ENCODE measurements around the gene EGFLAM.

EGFLAM gene

DNA sequence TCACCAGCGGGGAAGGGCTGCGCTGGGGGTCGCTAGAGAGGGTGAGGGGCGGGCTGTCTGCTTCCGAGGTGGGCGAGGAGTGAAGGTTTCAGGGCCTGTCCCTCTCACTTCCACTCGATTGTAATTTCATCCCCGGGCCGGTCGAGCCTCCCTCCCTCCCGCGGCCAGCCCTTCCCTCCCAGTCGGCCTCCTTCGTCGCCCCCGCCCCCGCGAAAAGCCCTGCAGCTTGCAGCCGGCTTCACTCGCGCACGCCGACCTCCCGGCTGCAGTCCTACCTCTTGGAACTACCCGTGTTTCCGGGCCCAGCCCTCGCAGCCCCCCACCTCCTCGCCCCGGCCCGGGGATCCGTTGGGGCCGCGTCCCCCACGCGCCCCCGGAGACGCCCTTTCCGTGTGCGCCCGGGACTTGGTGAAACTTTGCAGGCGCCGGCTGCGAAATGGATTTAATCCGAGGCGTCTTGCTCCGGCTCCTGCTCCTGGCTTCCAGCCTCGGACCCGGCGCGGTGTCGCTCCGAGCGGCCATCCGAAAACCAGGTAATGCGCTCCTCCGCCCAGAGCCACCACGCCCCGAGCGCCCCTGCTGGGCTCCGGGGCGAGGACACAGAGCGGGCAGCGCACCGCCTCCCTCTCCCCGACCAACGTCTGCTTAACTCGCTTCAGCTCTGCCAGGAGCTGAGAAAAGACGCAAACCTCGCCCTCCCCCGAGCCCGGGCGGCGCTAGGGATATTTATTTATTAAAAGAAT, at the start of gene EGFLAM:
TSS of gene EGFLAM (plus strand) at position 241 of the 743 bp plus-strand sequence. CDS start at position 437, 196 bp downstream.
- in situ Hi-C loops (cut with MboI; ENCODE audit: low sequenced_read_pairs) = no loop called here

GRCh38 chr5:38208782-38209378, 49.5 kb upstream of the EGFLAM start:
- in situ Hi-C loops (cut with MboI; ENCODE audit: low sequenced_read_pairs) = no loop called here

DNA sequence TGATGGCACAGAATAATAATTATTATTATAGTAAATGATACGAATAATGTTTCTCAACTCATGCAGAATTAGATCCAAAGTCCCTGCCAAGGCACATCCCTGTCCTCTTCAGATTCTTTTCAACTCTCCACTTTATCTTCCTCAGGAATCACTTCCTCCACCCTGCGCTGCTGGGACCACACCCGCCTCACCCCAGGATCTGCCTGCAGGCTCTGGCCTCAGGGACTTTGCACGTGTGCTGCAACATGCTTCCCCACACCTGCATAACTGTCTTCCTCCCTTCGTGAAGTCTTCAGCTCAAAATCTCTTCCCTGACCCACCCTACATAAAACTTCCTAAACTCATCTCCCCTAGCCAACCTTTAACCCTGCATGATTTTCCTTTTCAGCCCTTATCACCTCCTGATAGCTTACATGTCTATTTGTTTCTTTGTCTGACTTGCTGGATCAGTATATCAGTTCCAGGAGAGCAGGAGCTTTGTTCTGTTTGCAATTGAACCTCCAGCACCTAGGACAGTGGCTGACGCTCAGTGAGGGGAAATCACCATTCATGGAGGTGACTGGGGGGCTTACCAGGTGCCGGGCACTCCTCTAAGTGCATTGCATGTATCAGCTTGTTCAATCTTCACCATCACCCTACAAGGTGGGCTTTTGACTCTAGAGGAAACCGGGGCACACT, 47.5 kb upstream of the EGFLAM start:
- in situ Hi-C loops (cut with MboI; ENCODE audit: low sequenced_read_pairs) = no loop called here

GRCh38 chr5:38211354-38211710, 47.0 kb upstream of the EGFLAM start:
- in situ Hi-C loops (cut with MboI; ENCODE audit: low sequenced_read_pairs) = no loop called here

GRCh38 chr5:38212307-38212706, 46.1 kb upstream of the EGFLAM start:
- in situ Hi-C loops (cut with MboI; ENCODE audit: low sequenced_read_pairs) = no loop called here

GRCh38 chr5:38226091-38226490, 32.3 kb upstream of the EGFLAM start:
- in situ Hi-C loops (cut with MboI; ENCODE audit: low sequenced_read_pairs) = no loop called here

DNA sequence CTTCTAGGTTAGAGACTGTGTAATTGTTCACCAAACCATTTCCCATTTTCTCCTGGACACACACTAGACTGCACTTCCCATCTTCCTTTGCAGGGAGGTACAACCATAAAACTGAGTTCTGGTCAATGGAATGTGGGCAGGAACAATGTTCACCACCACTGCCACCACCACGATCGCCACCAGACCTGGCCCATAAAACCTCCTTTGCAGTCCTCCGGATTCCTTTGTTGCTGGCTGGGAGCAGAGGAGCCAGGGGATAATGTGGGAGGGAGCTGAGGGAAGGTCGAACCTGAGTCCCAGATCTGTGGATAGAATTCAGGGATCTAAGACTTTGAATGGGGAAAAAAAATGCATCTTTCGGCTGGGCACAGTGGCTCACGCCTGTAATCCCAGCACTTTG, 29.4 kb upstream of the EGFLAM start:
- in situ Hi-C loops (cut with MboI; ENCODE audit: low sequenced_read_pairs) = no loop called here

- in situ Hi-C loops (cut with MboI; ENCODE audit: low sequenced_read_pairs) = no loop called here
These were observed 23.6 kb upstream of the EGFLAM start for GRCh38 chr5:38234737-38235136.

- in situ Hi-C loops (cut with MboI; ENCODE audit: low sequenced_read_pairs) = no loop called here
These were observed 20.7 kb upstream of the EGFLAM start for GRCh38 chr5:38237681-38238080.

DNA sequence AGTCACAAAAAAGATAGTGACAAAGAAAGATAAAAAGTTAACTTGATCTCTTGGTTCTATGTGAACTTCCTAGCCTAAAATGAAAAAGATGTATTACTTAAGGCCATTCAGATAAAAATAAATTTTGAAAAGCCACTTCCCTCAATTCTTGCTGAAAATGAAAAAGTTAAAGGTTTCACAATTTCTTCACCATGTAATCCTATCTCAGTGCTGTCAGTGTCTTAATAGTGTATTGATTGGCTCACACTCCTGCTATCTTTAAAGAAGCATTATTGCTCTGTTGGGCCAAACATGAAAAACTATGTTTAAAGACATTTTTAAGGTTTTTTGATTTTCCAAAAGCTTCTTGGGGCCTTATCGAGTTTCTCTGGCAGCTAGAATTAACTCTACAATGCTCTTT, 18.1 kb upstream of the EGFLAM start:
- in situ Hi-C loops (cut with MboI; ENCODE audit: low sequenced_read_pairs) = no loop called here

DNA sequence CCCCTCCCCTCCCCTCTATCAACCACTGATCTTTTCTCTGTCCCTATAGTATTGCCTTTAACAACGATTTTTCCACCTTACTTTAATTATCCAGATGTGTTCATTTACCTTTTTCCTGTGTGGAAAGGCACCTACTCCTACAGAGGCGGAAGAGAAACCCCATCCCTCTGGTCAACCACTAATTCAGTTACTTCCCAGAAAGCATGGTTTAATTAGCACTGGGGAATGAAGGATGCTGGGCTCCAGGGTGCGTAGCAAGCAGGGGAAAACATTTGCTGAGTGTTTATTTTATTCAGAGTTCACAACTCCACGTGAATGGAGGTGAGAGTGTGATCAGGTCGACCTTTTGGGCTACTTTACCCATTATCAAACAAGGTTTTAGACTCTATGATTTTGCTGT, 16.7 kb upstream of the EGFLAM start:
- in situ Hi-C loops (cut with MboI; ENCODE audit: low sequenced_read_pairs) = no loop called here

GRCh38 chr5:38245307-38245706, 13.1 kb upstream of the EGFLAM start:
- in situ Hi-C loops (cut with MboI; ENCODE audit: low sequenced_read_pairs) = no loop called here

- in situ Hi-C loops (cut with MboI; ENCODE audit: low sequenced_read_pairs) = no loop called here
These were observed 9.1 kb upstream of the EGFLAM start for GRCh38 chr5:38249301-38249700.

GRCh38 chr5:38249812-38250211, 8.5 kb upstream of the EGFLAM start:
- in situ Hi-C loops (cut with MboI; ENCODE audit: low sequenced_read_pairs) = no loop called here

DNA sequence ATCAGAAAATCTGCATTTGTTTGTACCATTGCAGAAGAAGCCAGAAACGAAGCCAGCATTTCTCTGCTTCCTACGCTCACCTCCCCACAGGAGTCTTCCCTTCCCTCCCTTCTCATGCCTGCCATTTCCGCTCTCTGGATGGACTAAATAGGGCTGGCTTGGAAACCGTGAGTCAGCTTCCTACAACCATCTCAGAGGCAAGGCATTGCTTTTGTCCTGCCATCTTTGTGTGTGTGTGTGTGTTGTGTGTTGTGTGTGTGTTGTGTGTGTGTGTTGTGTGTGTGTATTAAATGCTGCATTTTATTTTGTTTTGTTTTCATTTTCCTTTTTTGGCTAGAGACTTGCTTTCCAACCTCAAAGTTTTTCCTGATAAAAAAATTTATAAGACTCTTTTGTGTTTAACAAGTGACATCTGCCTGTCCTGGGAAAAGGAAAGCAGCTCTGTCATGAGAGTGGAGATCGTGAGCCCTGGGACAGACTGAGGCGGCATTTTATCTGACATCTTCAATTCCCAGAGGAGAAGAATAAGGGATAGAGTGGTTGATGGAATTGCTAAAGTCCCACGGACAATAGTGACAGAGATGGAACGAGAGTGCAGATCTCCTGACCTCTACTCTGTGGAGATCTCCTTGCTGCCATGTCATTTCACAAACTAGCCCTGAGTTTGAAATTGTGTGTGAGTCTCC, 7.5 kb upstream of the EGFLAM start:
- in situ Hi-C loops (cut with MboI; ENCODE audit: low sequenced_read_pairs) = no loop called here

DNA sequence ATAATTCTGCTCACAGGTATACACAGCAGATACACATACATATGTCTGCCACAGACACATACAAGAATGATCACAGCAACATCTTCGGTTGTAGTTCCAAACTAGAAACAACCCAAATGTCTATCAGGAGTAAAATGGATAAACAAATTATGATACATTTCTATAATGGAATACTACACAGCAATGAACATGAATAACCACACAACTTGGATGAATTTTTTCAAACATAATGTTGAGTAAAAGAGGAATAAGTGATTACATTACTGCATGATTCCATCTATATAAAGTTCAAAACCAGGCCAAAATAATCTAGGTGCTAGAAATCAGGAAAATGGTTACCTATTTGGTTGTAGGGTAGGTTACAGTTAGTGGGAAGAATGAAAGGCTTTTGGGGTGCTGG, 4.6 kb upstream of the EGFLAM start:
- in situ Hi-C loops (cut with MboI; ENCODE audit: low sequenced_read_pairs) = no loop called here

GRCh38 chr5:38257308-38258041, 884 bp upstream of the EGFLAM start:
- in situ Hi-C loops (cut with MboI; ENCODE audit: low sequenced_read_pairs) = no loop called here

- in situ Hi-C loops (cut with MboI; ENCODE audit: low sequenced_read_pairs) = no loop called here
These were observed 379 bp upstream of the EGFLAM start for GRCh38 chr5:38258042-38258318.

DNA sequence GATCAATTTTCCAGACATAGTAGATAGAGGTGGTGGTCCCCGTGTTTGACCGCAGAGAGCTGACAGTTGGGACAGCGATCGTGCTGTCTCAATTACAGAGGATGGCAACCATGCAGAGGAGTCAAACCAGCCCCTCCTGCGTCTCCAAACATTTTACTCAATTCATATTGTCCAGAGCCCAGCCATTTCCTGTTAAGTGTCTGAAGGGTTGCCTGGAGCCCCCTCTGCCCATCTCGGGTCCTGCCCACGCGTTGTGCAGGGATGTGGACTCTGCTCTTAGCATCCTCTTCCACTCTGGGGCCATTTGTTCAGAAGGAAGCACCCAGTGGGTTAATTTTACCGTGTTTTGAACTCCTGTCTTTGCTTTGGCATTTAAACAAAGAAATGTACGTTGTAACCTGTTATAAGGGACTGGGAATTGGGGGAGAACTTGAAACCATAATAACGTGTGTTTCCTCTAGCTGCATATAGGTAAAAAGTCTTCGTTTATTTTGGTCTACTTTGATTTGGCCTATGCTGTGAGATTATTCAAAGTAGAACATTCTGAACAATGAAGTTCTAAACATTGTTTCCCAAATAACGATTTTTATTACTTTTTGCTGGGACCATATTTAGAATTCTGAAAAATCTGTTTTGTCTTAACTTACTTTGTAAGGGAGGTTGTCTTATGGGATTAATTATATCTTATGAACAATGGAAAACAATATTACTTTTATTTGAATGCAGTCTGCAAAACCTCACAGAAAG, 876 bp downstream of the EGFLAM start:
- in situ Hi-C loops (cut with MboI; ENCODE audit: low sequenced_read_pairs) = no loop called here

DNA sequence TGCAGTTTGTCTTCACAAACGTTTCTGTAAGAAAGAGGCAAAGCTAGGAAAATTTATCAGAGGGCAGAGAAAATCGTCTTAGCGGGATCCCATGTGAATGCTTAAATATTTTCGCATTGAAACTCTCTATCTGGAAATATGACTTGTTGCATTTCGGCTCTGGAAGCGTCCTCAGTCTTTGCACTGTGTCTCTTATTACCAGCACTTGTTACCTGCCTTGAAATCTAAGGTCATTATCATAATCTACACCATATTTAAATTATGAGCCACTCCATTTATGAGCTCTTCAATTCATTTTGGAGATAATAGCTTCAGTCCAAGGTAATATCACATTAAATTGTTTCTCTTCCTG, 1.4 kb downstream of the EGFLAM start:
- in situ Hi-C loops (cut with MboI; ENCODE audit: low sequenced_read_pairs) = no loop called here

- in situ Hi-C loops (cut with MboI; ENCODE audit: low sequenced_read_pairs) = no loop called here
These were observed 5.6 kb downstream of the EGFLAM start for GRCh38 chr5:38263983-38264382.
